ENCODE measurements around the gene TAS1R1.

Gene TAS1R1

GRCh38 chr1:6570100-6570499, 15.0 kb downstream of the TAS1R1 start:
- no peak for DNase-seq (ENCODE audit: low read depth, low spot score)
- H3K27ac ChIP-seq: no peak overlapping the region

GRCh38 chr1:6570987-6571386, 15.9 kb downstream of the TAS1R1 start:
- no peak overlapping the region for H3K27ac ChIP-seq
- no peak for DNase-seq (ENCODE audit: low read depth, low spot score)

- no peak for DNase-seq (ENCODE audit: low read depth, low spot score)
Measured at GRCh38 chr1:6572653-6573383, 17.7 kb downstream of the TAS1R1 start.

GRCh38 chr1:6574025-6574620, 19.0 kb downstream of the TAS1R1 start:
- no peak for DNase-seq (ENCODE audit: low read depth, low spot score)
- no peak overlapping the region for H3K27ac ChIP-seq

More at GRCh38 chr1:6572653-6573383, 17.7 kb downstream of the TAS1R1 start:
- no peak overlapping the region for H3K27ac ChIP-seq

- no peak for DNase-seq (ENCODE audit: low read depth, low spot score)
- no peak overlapping the region for H3K27ac ChIP-seq
Measured at GRCh38 chr1:6574818-6575217, 19.7 kb downstream of the TAS1R1 start.

- H3K27ac ChIP-seq: no peak overlapping the region
- no peak for DNase-seq (ENCODE audit: low read depth, low spot score)
Measured at GRCh38 chr1:6577831-6578525, 22.9 kb downstream of the TAS1R1 start.

- no peak overlapping the region for H3K27ac ChIP-seq
Measured at GRCh38 chr1:6578624-6579373, 23.7 kb downstream of the TAS1R1 start.

GRCh38 chr1:6579374-6580118, 24.4 kb downstream of the TAS1R1 start, which contains the start of gene ZBTB48:
Gene ZBTB48, plus strand, starts transcription at chr1:6579994. Its CDS starts 616 bp downstream, at chr1:6580610.
- peak; percentile 78 for DNase-seq (ENCODE audit: low read depth, low spot score)

More at GRCh38 chr1:6578624-6579373, 23.7 kb downstream of the TAS1R1 start:
- DNase-seq (ENCODE audit: low read depth, low spot score): no peak

GRCh38 chr1:6580119-6580592, 25.0 kb downstream of the TAS1R1 start:
- H3K27ac ChIP-seq: peak overlapping the region; percentile 56
- DNase-seq (ENCODE audit: low read depth, low spot score): no peak

More at GRCh38 chr1:6579374-6580118, 24.4 kb downstream of the TAS1R1 start, which contains the start of gene ZBTB48:
- peak within 1 kb of the TSS; percentile 56 for H3K27ac ChIP-seq

GRCh38 chr1:6580593-6581409, 25.7 kb downstream of the TAS1R1 start:
- H3K27ac ChIP-seq: peak overlapping the region; percentile 56
- no peak for DNase-seq (ENCODE audit: low read depth, low spot score)

- DNase-seq (ENCODE audit: low read depth, low spot score): no peak
- peak overlapping the region; percentile 56 for H3K27ac ChIP-seq
Measured at GRCh38 chr1:6581561-6582305, 26.6 kb downstream of the TAS1R1 start.

- peak overlapping the region; percentile 56 for H3K27ac ChIP-seq
- DNase-seq (ENCODE audit: low read depth, low spot score): no peak
Measured at GRCh38 chr1:6582370-6582769, 27.3 kb downstream of the TAS1R1 start.

GRCh38 chr1:6584126-6585080, 29.3 kb downstream of the TAS1R1 start:
- DNase-seq (ENCODE audit: low read depth, low spot score): no peak
- no peak overlapping the region for H3K27ac ChIP-seq

GRCh38 chr1:6585081-6585722, 30.1 kb downstream of the TAS1R1 start:
- DNase-seq (ENCODE audit: low read depth, low spot score): no peak
- H3K27ac ChIP-seq: no peak overlapping the region

- DNase-seq (ENCODE audit: low read depth, low spot score): no peak
Measured at GRCh38 chr1:6585841-6586240, 30.7 kb downstream of the TAS1R1 start.

GRCh38 chr1:6586404-6586816, 31.3 kb downstream of the TAS1R1 start:
- H3K27ac ChIP-seq: no peak overlapping the region
- DNase-seq (ENCODE audit: low read depth, low spot score): no peak

More at GRCh38 chr1:6585841-6586240, 30.7 kb downstream of the TAS1R1 start:
- H3K27ac ChIP-seq: no peak overlapping the region
